GM19025 (cell line): ENCODE measurements around the gene SLC52A3.
"Not testable (repeated sequence)": the region's sequence is repeated elsewhere in the genome, so short reads cannot be mapped to it uniquely, and the experiment has no call there.

Experiments
- ATAC-seq: cut with Tn5 transposase; IDR thresholded peaks from one replicate; pipeline ENCODE4 v1.9.1; 2021; ENCODE audit warnings: mild to moderate bottlenecking, low read depth, moderate library complexity; ENCODE audit not compliant: unreplicated experiment

Gene SLC52A3

GRCh38 chr20:768426-768978 is at the start of gene SLC52A3:
SLC52A3 (minus strand) TSS chr20:768500; CDS start chr20:765774, 2,726 bp downstream.
- no peak for ATAC-seq

DNA sequence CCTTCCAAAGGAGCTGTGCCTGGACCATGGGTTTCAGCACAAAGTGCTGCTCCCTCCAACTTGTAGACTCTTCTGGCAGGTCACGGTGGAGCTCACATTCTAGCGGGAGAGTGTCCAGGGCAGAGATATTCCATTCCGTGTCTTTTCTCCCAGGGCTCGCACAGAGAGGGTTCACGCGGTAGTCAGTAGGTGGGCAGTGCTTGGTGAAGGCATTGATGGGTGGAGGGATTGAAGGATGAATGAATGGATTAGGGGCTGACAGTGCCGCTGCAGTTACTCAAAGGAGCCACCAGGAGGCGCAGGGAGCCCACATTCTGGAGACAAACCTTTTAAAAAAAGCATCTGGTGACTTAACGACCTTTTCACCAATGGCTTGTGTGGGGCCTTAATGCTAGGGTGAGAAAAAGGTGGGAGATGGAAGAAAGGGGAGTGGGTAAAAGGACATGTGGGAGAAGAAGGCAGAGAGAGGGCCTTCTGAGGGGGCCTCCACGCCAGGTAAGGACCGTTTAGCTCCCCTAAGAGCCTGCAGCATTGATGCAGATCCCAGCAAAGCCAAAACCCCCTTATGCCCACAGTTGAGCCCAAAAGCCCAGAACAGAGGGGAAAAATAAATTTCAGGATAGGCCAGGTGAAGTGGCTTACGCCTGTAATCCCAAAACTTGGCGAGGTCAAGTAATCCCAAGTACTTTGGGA is 47.8 kb upstream of the SLC52A3 start:
- ATAC-seq, result no peak

- no peak for ATAC-seq
Measured at GRCh38 chr20:815226-815625, 46.9 kb upstream of the SLC52A3 start.

DNA sequence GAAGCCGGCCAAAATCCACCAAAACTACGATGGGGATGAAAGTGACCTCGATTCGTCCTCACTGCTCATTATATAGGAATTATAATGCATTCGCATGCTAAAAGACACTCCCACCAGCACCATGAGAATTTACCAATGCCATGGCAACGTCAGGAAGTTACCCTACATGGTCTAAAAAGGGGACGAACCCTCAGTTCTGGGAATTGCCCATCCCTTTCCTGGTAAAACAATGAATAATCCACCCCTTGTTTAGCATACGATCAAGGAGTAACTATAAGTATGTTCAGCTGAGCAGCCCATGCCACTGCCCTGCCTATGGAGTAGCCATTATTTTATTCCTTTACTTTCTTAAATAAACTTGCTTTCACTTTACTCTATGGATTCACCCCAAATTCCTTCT is 45.1 kb upstream of the SLC52A3 start:
- ATAC-seq, result no peak

- not testable (repeated sequence) for ATAC-seq
Measured at GRCh38 chr20:812435-812814, 44.1 kb upstream of the SLC52A3 start.

DNA sequence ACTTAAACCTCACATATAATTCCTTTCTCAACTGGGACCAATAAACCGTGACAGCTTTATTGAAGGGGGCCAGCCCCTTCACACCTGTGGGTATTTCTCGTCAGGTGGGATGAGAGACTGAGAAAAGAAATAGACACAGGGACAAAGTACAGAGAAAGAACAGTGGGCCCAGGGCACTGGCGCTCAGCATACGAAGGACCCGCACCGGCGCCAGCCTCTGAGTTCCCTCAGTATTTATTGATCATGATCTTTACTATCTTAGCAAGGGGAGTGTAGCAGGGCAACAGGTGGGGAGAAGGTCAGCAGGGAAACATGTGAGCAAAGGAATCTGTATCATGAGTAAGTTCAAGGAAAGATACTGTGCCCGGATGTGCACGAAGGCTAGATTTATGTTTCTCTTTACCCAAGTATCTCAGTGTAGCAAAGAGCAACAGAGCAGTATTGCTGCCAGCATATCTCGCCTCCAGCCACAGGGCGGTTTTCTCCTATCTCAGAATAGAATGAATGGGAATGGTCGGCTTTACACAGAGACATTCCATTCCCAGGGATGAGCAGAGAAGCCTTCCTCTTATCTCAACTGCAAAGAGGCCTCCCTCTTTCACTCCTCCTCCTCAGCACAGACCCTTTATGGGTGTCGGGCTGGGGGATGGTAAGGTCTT is 43.6 kb upstream of the SLC52A3 start:
- ATAC-seq, result not testable (repeated sequence)

GRCh38 chr20:805713-806112 is 37.4 kb upstream of the SLC52A3 start:
- no peak for ATAC-seq

- ATAC-seq, result no peak
Measured at GRCh38 chr20:801678-802077, 33.4 kb upstream of the SLC52A3 start.

DNA sequence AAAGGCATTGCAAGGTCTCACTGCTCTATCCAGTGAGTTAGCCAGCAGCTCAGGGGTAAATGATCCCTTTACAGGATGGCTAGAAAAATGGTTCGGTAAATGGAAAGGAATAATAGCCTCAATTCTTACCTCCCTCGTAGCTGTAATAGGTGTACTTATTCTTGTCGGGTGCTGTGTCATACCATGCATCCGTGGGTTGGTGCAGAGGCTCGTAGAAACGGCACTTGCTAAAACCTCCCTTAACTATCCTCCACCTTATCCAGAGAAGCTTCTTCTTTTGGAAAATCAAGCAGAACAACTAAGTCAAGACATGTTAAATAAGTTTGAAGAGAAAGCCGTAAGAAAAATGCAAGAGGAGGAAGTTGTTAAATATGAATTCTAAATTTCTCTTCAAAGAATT is 31.7 kb upstream of the SLC52A3 start:
- ATAC-seq, result not testable (repeated sequence)

GRCh38 chr20:798746-799145 is 30.4 kb upstream of the SLC52A3 start:
- ATAC-seq, result not testable (repeated sequence)

DNA sequence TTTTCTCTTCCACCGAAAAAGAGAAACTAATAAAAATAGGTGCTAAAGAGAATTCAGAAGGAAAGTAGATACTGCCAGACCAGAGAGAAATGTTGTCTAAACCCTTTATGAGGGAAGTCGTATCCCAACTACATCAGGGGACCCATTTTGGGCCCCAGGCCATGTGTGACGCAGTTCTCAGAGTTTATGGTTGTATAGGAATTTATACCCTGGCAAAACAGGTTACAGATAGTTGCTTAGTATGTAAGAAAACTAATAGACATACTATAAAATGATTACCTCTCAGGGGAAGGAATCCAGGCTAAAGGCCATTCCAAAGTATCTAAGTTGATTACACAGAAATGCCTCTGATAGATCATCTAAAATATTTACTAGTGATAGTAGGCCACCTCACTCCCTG is 28.6 kb upstream of the SLC52A3 start:
- ATAC-seq, result no peak

DNA sequence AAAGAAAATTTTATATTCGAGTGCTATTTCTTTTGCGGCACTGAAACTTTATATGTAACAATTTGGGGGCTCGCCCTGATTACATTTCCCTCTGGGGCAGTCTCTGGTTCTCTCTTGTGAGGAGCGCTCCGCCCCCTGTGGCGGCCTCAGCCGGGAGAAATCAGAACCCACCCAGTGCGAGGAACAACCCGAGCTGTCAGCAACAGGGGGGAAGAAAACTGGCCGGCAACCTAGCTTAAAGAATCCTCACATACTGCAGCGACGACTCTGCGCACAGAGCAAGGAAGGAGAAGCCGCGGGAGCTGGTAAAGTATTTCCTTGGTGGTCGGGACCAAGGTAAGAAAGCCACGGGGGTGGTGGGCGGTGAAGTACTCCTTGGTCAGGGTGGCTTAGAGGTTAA is 23.9 kb upstream of the SLC52A3 start:
- no peak for ATAC-seq

DNA sequence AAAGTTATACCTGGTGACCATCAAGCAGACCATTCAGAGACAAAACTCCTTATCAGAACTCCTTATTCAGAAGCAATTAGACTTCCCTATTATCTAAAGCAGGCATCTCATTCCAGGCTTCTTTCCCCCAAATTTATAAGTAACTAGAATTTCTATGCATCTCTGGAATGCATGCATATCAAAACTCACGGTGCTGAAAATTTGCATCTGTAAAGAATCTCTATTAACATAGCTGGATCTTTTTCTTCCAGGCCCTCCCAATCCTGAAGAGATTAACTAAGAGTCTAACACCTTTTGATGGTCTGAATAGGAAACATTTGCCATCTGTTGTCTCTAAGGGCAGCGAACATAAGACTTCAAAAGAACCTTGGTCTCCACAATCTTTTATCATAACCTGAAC is 22.8 kb upstream of the SLC52A3 start:
- ATAC-seq, result no peak

DNA sequence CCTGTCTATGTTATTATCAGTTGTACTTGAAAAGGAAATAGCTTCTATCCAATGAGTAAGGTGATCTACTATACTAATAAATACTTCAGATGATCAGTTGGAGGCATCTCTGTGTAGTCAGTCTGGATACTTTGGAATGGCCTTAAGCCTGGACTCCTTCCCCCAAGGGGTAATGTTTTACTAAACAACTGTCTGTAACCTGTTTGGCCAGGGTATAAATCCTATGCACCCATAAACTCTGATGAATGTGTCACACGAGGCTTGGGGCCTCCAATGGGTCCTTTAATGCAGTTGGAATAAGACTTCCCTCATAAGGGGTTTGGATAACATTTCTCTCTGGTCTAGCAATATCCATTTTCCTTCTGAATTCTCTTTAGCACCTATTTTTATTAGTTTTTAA is 19.5 kb upstream of the SLC52A3 start:
- no peak for ATAC-seq

- ATAC-seq, result no peak
Measured at GRCh38 chr20:779771-780170, 11.5 kb upstream of the SLC52A3 start.

DNA sequence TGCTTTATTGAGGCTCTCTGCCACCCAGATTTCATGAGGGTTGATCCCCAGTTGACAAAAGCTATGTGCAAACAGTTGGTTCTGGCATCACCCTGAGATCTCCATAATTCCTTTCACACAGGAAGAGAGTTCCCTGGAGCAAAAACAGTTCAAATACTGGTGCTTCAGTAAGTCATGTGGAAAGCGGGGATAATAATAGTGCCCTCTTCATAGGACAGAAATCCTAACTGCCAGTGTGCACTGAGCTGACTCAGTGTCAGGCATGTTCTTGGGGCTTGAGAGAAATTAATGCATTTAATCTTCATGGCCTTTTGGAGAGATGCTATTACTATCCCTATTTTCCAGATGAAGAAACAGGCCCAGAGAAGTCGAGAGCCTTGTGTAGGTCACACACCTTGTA is 7.9 kb upstream of the SLC52A3 start:
- no peak for ATAC-seq

DNA sequence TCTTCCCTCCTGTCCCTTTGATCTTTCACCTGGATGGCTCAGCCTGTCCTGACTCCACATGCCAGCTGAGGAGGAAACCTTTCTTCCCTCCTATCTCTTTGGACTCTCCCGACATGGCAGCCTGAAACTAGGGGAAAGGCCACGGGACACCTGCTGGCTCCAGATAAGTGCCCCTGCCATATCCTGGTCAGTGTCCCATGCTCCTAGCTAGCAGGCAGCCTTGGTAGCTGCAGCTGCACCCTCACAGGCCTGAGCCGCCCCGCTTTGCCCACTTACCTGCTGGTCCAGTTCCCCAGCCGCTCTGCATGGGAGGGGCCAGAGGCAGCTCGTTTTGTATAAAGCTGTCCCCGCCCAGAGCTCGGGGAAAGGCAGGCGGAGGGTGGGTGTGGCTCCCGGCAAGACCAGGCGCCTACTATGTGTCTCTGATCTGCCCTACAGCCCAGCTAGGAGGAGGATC is 7.4 kb upstream of the SLC52A3 start:
- ATAC-seq, result no peak

- ATAC-seq, result no peak
Measured at GRCh38 chr20:774660-775057, 6.4 kb upstream of the SLC52A3 start.

GRCh38 chr20:774016-774659 is 5.8 kb upstream of the SLC52A3 start:
- ATAC-seq, result no peak

GRCh38 chr20:772806-773205 is 4.5 kb upstream of the SLC52A3 start:
- no peak for ATAC-seq

DNA sequence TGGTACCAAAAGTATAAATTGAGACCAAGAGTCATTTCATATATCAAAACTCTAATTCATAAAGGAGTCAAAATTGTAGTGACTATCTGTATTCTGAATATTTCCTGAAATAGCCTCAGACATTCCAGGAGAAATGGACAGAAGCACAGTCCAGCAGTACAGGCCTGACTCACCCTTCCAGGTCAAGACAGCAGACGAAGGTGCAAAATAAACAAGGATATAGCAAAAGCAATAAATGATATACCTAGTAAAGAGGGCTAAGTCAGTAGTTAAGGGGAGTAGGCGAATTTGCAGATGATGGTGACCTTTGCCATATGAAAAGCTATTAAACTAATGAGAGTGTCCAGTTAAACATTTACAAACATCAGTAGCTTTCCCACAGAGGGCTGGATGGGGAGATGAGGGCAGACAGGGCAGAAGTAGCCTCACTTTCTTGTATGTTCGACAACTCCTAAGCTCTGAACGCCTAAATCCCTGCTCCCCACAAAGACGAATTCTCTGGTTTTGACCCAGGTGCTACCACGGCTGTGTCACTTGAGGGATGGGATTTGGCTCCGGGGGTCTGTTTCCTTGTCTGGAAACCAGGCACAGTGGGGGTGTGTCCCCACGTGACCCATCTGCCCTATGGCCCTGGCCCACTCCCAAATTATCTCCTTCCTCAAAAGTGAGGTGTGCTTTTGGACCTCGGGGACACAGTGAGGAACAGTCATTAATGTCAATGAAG is 3.6 kb upstream of the SLC52A3 start:
- no peak for ATAC-seq
